ENCODE results near the gene PHC3.

DNA sequence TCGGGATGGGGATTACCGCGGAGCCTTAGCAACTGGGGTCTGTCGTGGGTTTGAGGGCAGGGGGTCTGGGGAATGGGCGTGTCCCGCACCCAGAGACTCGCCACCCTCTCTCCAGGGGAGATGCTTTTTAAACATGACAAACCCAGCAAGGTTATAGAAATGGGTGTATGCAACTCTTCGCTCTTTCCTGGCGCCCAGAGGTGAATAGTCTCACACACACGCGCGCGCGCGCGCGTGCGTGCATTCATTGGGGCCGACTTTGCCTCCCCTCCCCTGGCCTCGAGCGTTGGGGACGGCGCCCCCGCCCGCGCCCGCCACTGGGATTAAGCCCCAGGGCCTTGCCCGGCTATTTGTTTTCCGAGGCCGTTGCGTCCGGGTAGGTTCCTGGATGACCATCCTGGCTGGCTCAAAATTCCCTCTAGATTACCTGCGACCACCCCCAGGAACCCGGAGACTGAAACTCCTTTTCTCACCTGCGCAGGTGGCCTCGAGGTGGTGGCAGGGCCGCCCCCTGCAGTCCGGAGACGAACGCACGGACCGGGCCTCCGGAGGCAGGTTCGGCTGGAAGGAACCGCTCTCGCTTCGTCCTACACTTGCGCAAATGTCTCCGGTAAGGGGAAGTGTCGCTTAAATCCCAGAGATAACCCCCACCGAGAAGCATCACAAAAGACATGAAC lies 143.0 kb downstream of the PHC3 start:
- 0 out of 2 replicates have a peak, but pooled peaks have one; percentile 40 for TF ChIP-seq POLR2AphosphoS5 (IDR thresholded peaks at IDR 0.05; ENCODE audit: low read depth, low read length)
- TF ChIP-seq POLR2A (IDR thresholded peaks at IDR 0.05; ENCODE audit: low read depth, low read length), result peak; percentile 38; the same call in 1 of the 2 replicates
- no peak for TF ChIP-seq TAF1 (IDR thresholded peaks at IDR 0.05; ENCODE audit: borderline replicate concordance, low read depth, low read length)

Measured in GM12892 (cell line).